ENCODE data around the gene PIK3C2B. TPM values are rescaled to one million over a fixed set of nuclear protein-coding genes. Genes with fewer than 3 reads are reported as not detected.

Gene PIK3C2B
- total RNA-seq, 2 donors from 2014 or later = 34.5 to 44.4 TPM

DNA sequence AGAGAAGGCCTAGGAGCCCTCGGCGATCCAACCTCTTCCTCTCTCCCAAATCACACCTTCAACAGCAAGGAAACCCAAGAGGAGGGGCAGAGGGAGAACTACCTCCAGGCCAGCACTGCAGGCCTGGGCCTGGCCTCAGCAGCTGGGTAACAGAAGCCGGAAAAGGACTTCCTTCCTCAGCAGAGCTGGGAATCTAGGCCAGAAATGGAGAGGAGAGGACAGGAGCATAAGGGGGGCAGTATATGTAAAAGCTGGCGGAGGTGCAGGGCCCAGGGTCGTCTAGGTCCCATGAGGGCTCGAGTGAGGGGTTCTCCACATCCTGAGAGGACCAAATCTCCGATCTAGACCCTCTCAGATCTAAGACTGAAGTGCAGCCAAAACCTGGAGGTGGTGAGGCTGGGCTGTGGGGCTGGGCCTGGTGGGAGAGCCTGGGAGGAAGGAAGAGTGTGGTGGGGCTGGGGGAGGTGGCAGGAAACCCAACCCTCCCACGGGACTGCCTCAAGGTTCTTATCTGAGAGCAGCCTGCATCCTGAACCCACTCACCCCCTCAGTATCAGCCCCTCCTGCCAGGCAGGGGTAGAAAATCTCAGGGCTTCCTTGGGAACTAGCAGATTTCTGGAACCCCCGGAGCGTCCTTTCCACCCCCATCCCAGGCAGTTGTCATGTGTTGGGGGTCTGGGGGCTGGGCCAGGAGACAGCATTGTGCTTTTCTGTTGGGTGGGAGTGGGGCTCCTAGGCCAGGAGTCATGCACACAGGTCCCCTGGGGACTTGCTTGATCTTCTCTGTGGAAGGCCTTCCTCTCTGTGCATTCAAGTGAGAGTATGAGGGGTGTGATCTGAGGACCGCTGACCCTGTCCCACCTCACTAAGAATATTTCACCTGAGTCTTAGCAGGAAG lies 33.0 kb downstream of the PIK3C2B start:
- DNase-seq (ENCODE audit: low spot score) (no peak), ATAC-seq (ENCODE audit: insufficient number of reproducible peaks, low FRiP score, low read depth) (no peak)
- Histone ChIP-seq H3K4me1 (ENCODE audit: control insufficient read depth in 1 of 2, low read depth in 2 of 2) (peaks cover 32 to 42% of the 10 kb centered on the region in 2 donors), H3K36me3 (peaks cover 27% of the 10 kb centered on the region), H3K27ac (peak overlapping the region in 1 of 2 donors; percentile 29), H3K4me3 (no peak overlapping the region), H3K27me3 (replicated peaks; ENCODE audit: insufficient read depth) (no peaks in the 10 kb centered on the region), H3K9me3 (no peaks in the 10 kb centered on the region)
- TF ChIP-seq, protein P1, sequence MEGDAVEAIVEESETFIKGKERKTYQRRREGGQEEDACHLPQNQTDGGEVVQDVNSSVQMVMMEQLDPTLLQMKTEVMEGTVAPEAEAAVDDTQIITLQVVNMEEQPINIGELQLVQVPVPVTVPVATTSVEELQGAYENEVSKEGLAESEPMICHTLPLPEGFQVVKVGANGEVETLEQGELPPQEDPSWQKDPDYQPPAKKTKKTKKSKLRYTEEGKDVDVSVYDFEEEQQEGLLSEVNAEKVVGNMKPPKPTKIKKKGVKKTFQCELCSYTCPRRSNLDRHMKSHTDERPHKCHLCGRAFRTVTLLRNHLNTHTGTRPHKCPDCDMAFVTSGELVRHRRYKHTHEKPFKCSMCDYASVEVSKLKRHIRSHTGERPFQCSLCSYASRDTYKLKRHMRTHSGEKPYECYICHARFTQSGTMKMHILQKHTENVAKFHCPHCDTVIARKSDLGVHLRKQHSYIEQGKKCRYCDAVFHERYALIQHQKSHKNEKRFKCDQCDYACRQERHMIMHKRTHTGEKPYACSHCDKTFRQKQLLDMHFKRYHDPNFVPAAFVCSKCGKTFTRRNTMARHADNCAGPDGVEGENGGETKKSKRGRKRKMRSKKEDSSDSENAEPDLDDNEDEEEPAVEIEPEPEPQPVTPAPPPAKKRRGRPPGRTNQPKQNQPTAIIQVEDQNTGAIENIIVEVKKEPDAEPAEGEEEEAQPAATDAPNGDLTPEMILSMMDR (IDR thresholded peaks at IDR 0.05) = no peak

DNA sequence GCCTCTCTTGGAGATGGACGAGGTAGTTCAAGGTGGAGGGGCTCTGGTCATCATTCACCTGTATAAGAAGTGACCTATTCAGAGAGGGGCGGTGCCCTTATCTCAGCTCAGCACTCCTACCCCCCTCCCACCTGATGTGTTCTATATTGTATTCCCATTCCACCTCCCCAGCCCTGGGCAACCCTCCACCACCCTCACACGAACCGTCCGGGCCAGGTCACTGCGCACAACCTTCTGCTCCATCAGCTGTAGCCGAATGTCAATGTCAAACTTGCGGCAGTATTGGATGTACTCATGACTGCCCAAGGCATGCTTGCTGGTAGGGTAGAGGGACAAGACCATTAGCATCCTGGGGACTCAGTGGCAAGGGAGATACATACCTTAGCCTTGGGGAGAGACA lies 34.3 kb downstream of the PIK3C2B start:
- Histone ChIP-seq H3K4me3 (no peak overlapping the region), H3K36me3 (peaks cover 35% of the 10 kb centered on the region), H3K27ac (no peak overlapping the region), H3K9me3 (no peaks in the 10 kb centered on the region), H3K4me1 (ENCODE audit: control insufficient read depth in 1 of 2, low read depth in 2 of 2) (peaks cover 21 to 29% of the 10 kb centered on the region in 2 donors), H3K27me3 (replicated peaks; ENCODE audit: insufficient read depth) (no peaks in the 10 kb centered on the region)
- no peak for ATAC-seq (ENCODE audit: insufficient number of reproducible peaks, low FRiP score, low read depth)
- TF ChIP-seq, protein P1 (IDR thresholded peaks at IDR 0.05) = no peak
- no peak for DNase-seq (ENCODE audit: low spot score)

DNA sequence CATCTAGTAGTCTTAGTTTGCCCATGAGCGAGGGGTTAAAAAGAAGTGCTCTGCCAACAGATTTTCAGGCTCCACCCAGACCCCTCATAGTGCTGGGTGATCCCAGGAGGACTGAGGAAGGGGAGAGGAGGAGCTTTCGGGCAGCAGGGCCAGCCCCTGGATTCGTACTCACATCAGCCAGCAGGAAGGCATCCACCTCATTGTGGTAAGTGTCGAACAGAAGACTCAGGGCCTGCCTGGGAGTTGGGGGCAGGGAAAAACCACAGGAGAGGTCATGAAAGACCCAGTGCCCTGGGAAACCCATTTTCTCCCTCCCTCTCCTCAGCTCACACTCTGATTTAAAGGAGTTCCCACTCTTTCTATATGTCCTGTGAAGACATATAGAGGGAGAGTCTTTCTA lies 34.9 kb downstream of the PIK3C2B start:
- ATAC-seq (ENCODE audit: insufficient number of reproducible peaks, low FRiP score, low read depth) (no peak), DNase-seq (ENCODE audit: low spot score) (no peak)
- TF ChIP-seq, protein P1 (IDR thresholded peaks at IDR 0.05) = no peak
- Histone ChIP-seq H3K9me3 (no peaks in the 10 kb centered on the region), H3K4me1 (ENCODE audit: control insufficient read depth in 1 of 2, low read depth in 2 of 2) (peaks cover 14 to 23% of the 10 kb centered on the region in 2 donors), H3K4me3 (no peak overlapping the region), H3K36me3 (peaks cover 42% of the 10 kb centered on the region), H3K27me3 (replicated peaks; ENCODE audit: insufficient read depth) (no peaks in the 10 kb centered on the region), H3K27ac (no peak overlapping the region)

DNA sequence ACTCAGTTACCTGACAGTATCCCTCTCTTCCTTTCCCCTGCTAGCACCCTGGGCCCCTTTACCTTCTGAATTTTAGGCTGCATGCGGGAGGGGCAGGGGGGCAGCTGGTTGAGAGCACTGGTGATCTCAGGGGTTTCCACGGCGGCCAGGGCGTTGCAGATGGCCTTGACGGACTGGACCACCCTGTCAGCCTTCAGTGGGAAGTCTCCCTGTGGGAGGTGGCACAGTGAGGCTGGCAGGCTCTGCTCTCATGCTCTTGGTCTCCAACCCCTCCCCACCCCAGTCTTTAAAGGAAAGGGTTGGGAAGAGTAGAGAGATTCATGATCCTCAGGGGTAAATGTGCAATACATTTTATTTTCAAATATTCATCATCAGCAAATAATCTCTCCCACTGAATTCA lies 36.9 kb downstream of the PIK3C2B start:
- Histone ChIP-seq H3K9me3 (no peaks in the 10 kb centered on the region), H3K4me1 (ENCODE audit: control insufficient read depth in 1 of 2, low read depth in 2 of 2) (peaks cover 0 to 3% of the 10 kb centered on the region in 2 donors), H3K4me3 (no peak overlapping the region), H3K27me3 (replicated peaks; ENCODE audit: insufficient read depth) (no peaks in the 10 kb centered on the region), H3K27ac (no peak overlapping the region), H3K36me3 (peaks cover 56% of the 10 kb centered on the region)
- DNase-seq (ENCODE audit: low spot score) (no peak), ATAC-seq (ENCODE audit: insufficient number of reproducible peaks, low FRiP score, low read depth) (no peak)
- TF ChIP-seq, protein P1 (IDR thresholded peaks at IDR 0.05) = no peak

DNA sequence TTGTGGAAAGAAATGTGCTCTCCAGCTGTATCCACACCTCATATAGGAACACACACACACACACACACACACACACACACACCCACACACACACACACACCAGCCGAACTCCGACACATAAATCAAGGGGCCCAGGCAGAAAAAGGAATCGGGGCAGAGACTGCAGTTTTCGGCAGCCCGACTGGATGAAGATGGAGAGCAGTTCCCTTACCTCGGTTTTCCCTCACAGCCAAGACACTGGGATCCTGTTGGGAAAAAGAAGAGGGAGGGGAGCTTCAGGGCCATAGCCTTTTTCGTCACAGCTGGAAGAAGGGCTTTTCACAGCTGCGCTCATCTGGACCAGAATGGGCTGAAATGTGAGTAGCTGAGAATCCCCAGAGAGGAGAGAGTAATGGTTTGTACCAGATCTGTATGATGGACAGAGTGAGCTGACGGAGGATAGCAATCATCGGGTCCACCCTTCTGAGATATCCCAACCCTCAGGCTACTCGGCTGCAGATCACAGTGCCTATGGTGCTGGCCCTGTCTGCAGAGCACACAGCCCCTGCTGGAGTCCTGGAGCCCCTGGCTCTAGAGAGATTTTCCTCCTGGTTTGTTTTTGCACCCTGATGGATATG lies 37.7 kb downstream of the PIK3C2B start:
- H3K9me3 ChIP-seq = no peaks in the 10 kb centered on the region
- DNase-seq (ENCODE audit: low spot score) (no peak), ATAC-seq (ENCODE audit: insufficient number of reproducible peaks, low FRiP score, low read depth) (no peak)
- peaks cover 56% of the 10 kb centered on the region for H3K36me3 ChIP-seq
- H3K4me1 ChIP-seq (ENCODE audit: control insufficient read depth in 1 of 2, low read depth in 2 of 2) = peaks cover 0 to 8% of the 10 kb centered on the region in 2 donors
- H3K4me3 ChIP-seq = no peak overlapping the region
- TF ChIP-seq, protein P1 (IDR thresholded peaks at IDR 0.05) = no peak
- no peak overlapping the region for H3K27ac ChIP-seq
- H3K27me3 ChIP-seq (replicated peaks; ENCODE audit: insufficient read depth) = no peaks in the 10 kb centered on the region

All from thoracic aorta (tissue), 2 donors.